Effector memory CD4-positive, alpha-beta T cell (primary cell): Measurements from ENCODE around the gene RIMS1.
"Not testable (repeated sequence)": the region's sequence is repeated elsewhere in the genome, so short reads cannot be mapped to it uniquely, and the experiment has no call there.

ENCODE experiments used
- DNase-seq, 3 donors: peaks; one replicate each; pipeline ENCODE4 v3.0.0-alpha.2; 2020
- H3K27ac ChIP-seq: 2 replicates; pipeline ENCODE4 v1.7.0; 2013; ENCODE audit warnings: mild to moderate bottlenecking, low read length, moderate library complexity; ENCODE audit not compliant: insufficient read depth, poor library complexity, severe bottlenecking
- H3K27me3 ChIP-seq: replicated peaks from 2 replicates; pipeline ENCODE4 v1.7.0; 2013; ENCODE audit warnings: mild to moderate bottlenecking, low read length; ENCODE audit not compliant: insufficient read depth, control insufficient read depth, poor library complexity, severe bottlenecking
- H3K36me3 ChIP-seq: 2 replicates; pipeline ENCODE4 v1.7.0; 2013; ENCODE audit warnings: mild to moderate bottlenecking, low read length, moderate library complexity; ENCODE audit not compliant: control insufficient read depth, insufficient read depth
- H3K4me1 ChIP-seq: 2 replicates; pipeline ENCODE4 v1.7.0; 2013; ENCODE audit warnings: low read length, mild to moderate bottlenecking; ENCODE audit not compliant: control insufficient read depth, insufficient read depth, poor library complexity, severe bottlenecking
- H3K4me3 ChIP-seq: 2 replicates; pipeline ENCODE4 v1.7.0; 2013; ENCODE audit warnings: low read length, low read depth, mild to moderate bottlenecking; ENCODE audit not compliant: insufficient read depth, poor library complexity, severe bottlenecking
- H3K9me3 ChIP-seq: 2 replicates; pipeline ENCODE4 v1.7.0; 2013; ENCODE audit warnings: mild to moderate bottlenecking, low read length, moderate library complexity; ENCODE audit not compliant: control insufficient read depth

RIMS1 gene

DNA sequence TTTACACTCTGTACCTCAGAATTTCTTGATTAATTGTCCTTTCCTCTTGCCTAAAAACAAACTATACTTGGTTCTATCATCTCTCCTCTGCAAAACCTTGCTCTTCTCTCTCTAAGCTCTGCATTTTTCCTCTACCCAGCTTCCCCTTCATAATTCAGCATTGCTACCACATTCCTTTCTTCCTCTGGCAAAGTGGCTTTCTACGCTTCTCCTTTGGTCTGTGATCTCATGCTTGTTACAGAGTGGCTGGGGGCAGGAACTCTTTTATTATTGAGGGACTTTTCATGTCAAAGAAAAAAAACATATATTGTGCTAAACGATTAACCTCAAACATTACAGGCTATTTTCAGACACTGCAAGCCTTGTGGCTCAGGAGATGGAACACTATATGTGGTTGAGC is 402.2 kb downstream of the RIMS1 start:
- Histone ChIP-seq H3K4me1 (no peaks in the 10 kb centered on the region), H3K27ac (no peak overlapping the region), H3K4me3 (no peak overlapping the region), H3K36me3 (no peaks in the 10 kb centered on the region), H3K27me3 (no peaks in the 10 kb centered on the region), H3K9me3 (no peaks in the 10 kb centered on the region)
- no peak for DNase-seq

DNA sequence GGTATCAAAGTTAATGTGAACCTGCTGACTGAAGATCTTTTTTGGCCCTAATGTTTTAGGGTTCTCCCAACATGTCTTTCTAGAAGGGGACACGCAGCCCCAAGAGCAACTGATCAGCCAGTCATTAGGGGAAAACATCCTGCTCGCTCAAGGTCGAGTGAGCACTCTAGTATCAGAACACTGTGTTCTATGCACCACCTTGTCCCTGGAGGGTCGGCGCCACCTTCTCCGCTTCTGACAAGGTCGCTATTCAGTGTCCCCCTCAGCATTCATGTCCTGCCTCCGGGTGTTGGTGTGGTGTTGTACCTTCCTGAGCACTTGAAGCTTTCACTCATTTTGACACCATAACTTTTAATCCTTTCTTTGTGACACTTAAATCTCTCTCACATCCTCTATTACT is 404.3 kb downstream of the RIMS1 start:
- Histone ChIP-seq H3K4me1 (no peaks in the 10 kb centered on the region), H3K27me3 (no peaks in the 10 kb centered on the region), H3K9me3 (no peaks in the 10 kb centered on the region), H3K4me3 (no peak overlapping the region), H3K27ac (no peak overlapping the region), H3K36me3 (no peaks in the 10 kb centered on the region)
- no peak for DNase-seq

- Histone ChIP-seq H3K27ac (no peak overlapping the region), H3K27me3 (no peaks in the 10 kb centered on the region), H3K4me3 (no peak overlapping the region), H3K9me3 (no peaks in the 10 kb centered on the region), H3K4me1 (no peaks in the 10 kb centered on the region), H3K36me3 (no peaks in the 10 kb centered on the region)
- DNase-seq = no peak
These were observed 410.0 kb downstream of the RIMS1 start for GRCh38 chr6:72296375-72296774.

GRCh38 chr6:72305971-72306370 is 419.6 kb downstream of the RIMS1 start:
- no peaks in the 10 kb centered on the region for H3K36me3 ChIP-seq
- no peak overlapping the region for H3K27ac ChIP-seq
- H3K27me3 ChIP-seq = no peaks in the 10 kb centered on the region
- no peaks in the 10 kb centered on the region for H3K4me1 ChIP-seq
- no peaks in the 10 kb centered on the region for H3K9me3 ChIP-seq
- no peak for DNase-seq
- H3K4me3 ChIP-seq = no peak overlapping the region

- Histone ChIP-seq H3K4me1 (no peaks in the 10 kb centered on the region), H3K27ac (no peak overlapping the region), H3K27me3 (no peaks in the 10 kb centered on the region), H3K36me3 (no peaks in the 10 kb centered on the region), H3K9me3 (no peaks in the 10 kb centered on the region), H3K4me3 (no peak overlapping the region)
- no peak for DNase-seq
These were observed 430.5 kb downstream of the RIMS1 start for GRCh38 chr6:72316675-72317380.

DNA sequence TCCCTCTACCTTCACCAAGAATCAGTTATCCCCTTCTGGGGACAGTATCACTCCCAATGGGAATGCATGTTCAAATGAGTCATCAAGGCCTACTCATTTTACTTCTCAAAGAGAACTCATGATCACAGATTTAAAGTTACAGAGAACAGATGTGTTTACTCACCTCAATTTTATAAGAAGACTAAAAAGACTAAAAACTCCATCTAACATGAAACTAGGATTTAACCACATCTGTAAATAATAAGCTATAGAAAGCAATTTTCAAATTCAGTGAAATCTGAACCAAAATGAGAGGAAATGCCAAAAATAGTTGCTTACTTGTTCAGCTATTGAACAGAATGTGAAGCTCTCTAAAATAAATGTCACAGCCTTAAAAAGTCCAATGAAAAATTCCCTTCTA is 435.4 kb downstream of the RIMS1 start:
- Histone ChIP-seq H3K27ac (no peak overlapping the region), H3K36me3 (no peaks in the 10 kb centered on the region), H3K27me3 (no peaks in the 10 kb centered on the region), H3K4me1 (no peaks in the 10 kb centered on the region), H3K9me3 (no peaks in the 10 kb centered on the region), H3K4me3 (no peak overlapping the region)
- no peak for DNase-seq

- no peak overlapping the region for H3K27ac ChIP-seq
- no peak overlapping the region for H3K4me3 ChIP-seq
- H3K27me3 ChIP-seq = no peaks in the 10 kb centered on the region
- no peaks in the 10 kb centered on the region for H3K9me3 ChIP-seq
- H3K36me3 ChIP-seq = no peaks in the 10 kb centered on the region
- DNase-seq = no peak
- H3K4me1 ChIP-seq = no peaks in the 10 kb centered on the region
These were observed 436.4 kb downstream of the RIMS1 start for GRCh38 chr6:72322771-72323170.

DNA sequence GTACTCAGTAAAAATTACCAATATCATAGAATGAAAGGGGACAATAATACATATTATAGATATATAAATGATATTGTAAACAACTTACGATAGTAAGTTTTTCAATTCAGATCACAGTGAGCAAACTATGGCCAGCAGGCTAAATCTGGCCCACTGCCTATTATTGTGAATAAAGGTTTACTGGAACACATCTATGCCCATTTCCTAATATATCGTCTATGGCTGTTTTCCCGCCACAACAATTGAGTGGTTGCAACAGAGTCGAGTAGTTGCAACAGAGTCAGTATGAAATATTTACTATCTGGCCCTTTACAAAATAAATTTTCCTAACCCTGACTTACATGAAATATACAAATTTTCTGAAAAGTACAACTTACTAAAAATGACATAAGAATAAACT is 438.2 kb downstream of the RIMS1 start:
- Histone ChIP-seq H3K4me1 (no peaks in the 10 kb centered on the region), H3K27ac (no peak overlapping the region), H3K9me3 (no peaks in the 10 kb centered on the region), H3K27me3 (no peaks in the 10 kb centered on the region), H3K36me3 (no peaks in the 10 kb centered on the region), H3K4me3 (no peak overlapping the region)
- no peak for DNase-seq

DNA sequence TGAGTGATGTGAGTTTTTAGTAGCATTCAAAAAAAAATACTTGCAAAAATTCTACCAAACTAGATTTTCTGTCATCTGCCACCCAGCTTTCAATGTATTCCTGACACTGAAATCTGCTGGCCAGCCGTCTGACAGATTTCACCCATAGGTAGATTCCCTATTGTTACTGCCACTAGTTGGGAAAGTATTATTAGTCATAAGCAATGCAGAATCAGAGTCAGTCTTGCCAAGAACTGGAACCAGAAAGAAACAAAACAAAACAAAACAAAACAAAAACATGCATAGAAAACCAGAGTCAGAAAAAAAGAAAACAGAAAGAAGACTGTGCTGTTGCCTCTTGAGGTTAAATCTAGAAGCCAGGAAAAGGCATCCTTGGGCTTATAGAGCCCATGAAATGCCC is 442.4 kb downstream of the RIMS1 start:
- H3K4me3 ChIP-seq = no peak overlapping the region
- no peak for DNase-seq
- H3K36me3 ChIP-seq = no peaks in the 10 kb centered on the region
- H3K9me3 ChIP-seq = no peaks in the 10 kb centered on the region
- H3K4me1 ChIP-seq = no peaks in the 10 kb centered on the region
- H3K27ac ChIP-seq = no peak overlapping the region
- no peaks in the 10 kb centered on the region for H3K27me3 ChIP-seq

DNA sequence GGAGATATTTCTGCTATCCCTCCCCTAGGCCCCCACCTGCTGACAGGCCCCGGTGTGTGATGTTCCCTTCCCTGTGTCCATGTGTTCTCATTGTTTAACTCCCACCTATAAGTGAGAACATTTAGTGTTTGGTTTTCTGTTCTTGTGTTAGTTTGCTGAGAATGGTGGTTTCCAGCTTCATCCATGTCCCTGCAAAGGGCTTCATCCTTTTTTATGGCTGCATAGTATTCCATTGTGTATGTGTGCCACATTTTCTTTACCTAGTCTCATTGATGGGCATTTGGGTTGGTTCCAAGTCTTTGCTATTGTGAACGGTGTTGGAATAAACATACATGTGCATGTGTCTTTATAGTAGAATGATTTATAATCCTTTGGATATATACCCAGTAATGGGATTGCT is 448.9 kb downstream of the RIMS1 start:
- not testable (repeated sequence) for H3K4me3 ChIP-seq, DNase-seq, H3K4me1 ChIP-seq, H3K9me3 ChIP-seq, H3K36me3 ChIP-seq, H3K27ac ChIP-seq, H3K27me3 ChIP-seq
